Smooth muscle cell (in vitro differentiated cells): Measurements from ENCODE around the gene GNAT3. TPM values are rescaled to one million over a fixed set of nuclear protein-coding genes. Genes with fewer than 3 reads are reported as not detected.

Experiments
- DNase-seq: peaks from one replicate; lab custom pipeline; 2025; ENCODE audit not compliant: unreplicated experiment; lab: John Stamatoyannopoulos, UW
- H2AFZ ChIP-seq: fragments of 200-600 bp; sonication (generic); 2 replicates; pipeline ENCODE4 v1.6.0; 2016; ENCODE audit warnings: antibody characterized with exemption, low read depth, mild to moderate bottlenecking
- H3F3A ChIP-seq: fragments of 200-600 bp; sonication (generic); 2 replicates; pipeline ENCODE4 v1.6.0; 2017; ENCODE audit warnings: antibody characterized with exemption, low read depth
- H3K27ac ChIP-seq: fragments of 200-600 bp; sonication (generic); 2 replicates; pipeline ENCODE4 v1.5.1; 2016; ENCODE audit warnings: low read depth, mild to moderate bottlenecking
- H3K27me3 ChIP-seq: fragments of 200-600 bp; sonication (generic); 2 replicates; pipeline ENCODE4 v1.6.1; 2016; ENCODE audit warnings: low read depth, mild to moderate bottlenecking
- H3K36me3 ChIP-seq: fragments of 200-600 bp; sonication (generic); 2 replicates; pipeline ENCODE4 v1.5.1; 2016; ENCODE audit warnings: low read depth
- H3K4me1 ChIP-seq: fragments of 200-600 bp; sonication (generic); 2 replicates; pipeline ENCODE4 v1.5.1; 2016; ENCODE audit warnings: low read depth
- H3K4me2 ChIP-seq: fragments of 200-600 bp; sonication (generic); 2 replicates; pipeline ENCODE4 v1.6.0; 2016; ENCODE audit warnings: mild to moderate bottlenecking
- H3K4me3 ChIP-seq: fragments of 200-600 bp; sonication (generic); 2 replicates; pipeline ENCODE4 v1.5.1; 2016; ENCODE audit warnings: mild to moderate bottlenecking
- H3K79me2 ChIP-seq: fragments of 200-600 bp; sonication (generic); 2 replicates; pipeline ENCODE4 v1.6.0; 2016; ENCODE audit warnings: low read depth, mild to moderate bottlenecking
- H3K9ac ChIP-seq: fragments of 200-600 bp; sonication (generic); 2 replicates; pipeline ENCODE4 v1.6.0; 2016; ENCODE audit warnings: low read depth
- H3K9me3 ChIP-seq: fragments of 200-600 bp; sonication (generic); replicated peaks from 2 replicates; pipeline ENCODE4 v1.5.1; 2016; ENCODE audit warnings: low read depth
- H4K20me1 ChIP-seq: fragments of 200-600 bp; sonication (generic); 2 replicates; pipeline ENCODE4 v1.6.0; 2016; ENCODE audit warnings: low read depth
- CTCF ChIP-seq: fragments of 200-600 bp; sonication (generic); IDR thresholded peaks from 2 replicates; pipeline ENCODE4 v1.5.1; 2017; ENCODE audit warnings: borderline replicate concordance, mild to moderate bottlenecking, antibody characterized with exemption; ENCODE audit not compliant: insufficient read depth, poor library complexity, severe bottlenecking
- WGBS: methylation state at CpG from one replicate; pipeline ENCODE4 v1.1.7; 2016; ENCODE audit warnings: low lambda C conversion rate; 5-methylcytosine and 5-hydroxymethylcytosine counted together
- polyA plus RNA-seq: library from polyadenylated mRNA; unstranded; fragments of >200 nt; fragmentation: Nextera tagmentation; extraction: Ambion mirVana; gene quantifications from 2 replicates; pipeline ENCODE4 v1.2.1, GENCODE V29; 2016
- total RNA-seq: library from RNA; depleted of rRNA; stranded (reverse); fragments of >200 nt; gene quantifications from 2 replicates; pipeline ENCODE4 v1.2.3, GENCODE V29; 2014

The GNAT3 gene
- total and polyA plus RNA-seq, 2 experiments from 2014 or later, result not detected

GRCh38 chr7:80417211-80417793 is 94.6 kb downstream of the GNAT3 start:
- H3F3A ChIP-seq, result no peaks in the 10 kb centered on the region
- H3K4me1 ChIP-seq, result no peaks in the 10 kb centered on the region
- no peak overlapping the region for H3K4me2 ChIP-seq
- no peaks in the 10 kb centered on the region for H3K9me3 ChIP-seq
- H3K4me3 ChIP-seq, result no peak overlapping the region
- no peaks in the 10 kb centered on the region for H4K20me1 ChIP-seq
- no peaks in the 10 kb centered on the region for H3K79me2 ChIP-seq
- no peak overlapping the region for H3K27ac ChIP-seq
- H2AFZ ChIP-seq, result no peak overlapping the region
- DNase-seq, result no peak
- no peaks in the 10 kb centered on the region for H3K27me3 ChIP-seq
- no peaks in the 10 kb centered on the region for H3K36me3 ChIP-seq
- WGBS, result 94% methylated on average over 6 of the region's 6 CpGs
- no peak overlapping the region for H3K9ac ChIP-seq
- TF ChIP-seq CTCF, result no peak

- H3K36me3 ChIP-seq, result no peaks in the 10 kb centered on the region
- H3F3A ChIP-seq, result no peaks in the 10 kb centered on the region
- no peak overlapping the region for H3K9ac ChIP-seq
- no peak overlapping the region for H3K4me3 ChIP-seq
- TF ChIP-seq CTCF, result no peak
- no peak overlapping the region for H3K4me2 ChIP-seq
- no peaks in the 10 kb centered on the region for H3K27me3 ChIP-seq
- WGBS, result 66% methylated on average over 1 of the region's 1 CpG
- no peaks in the 10 kb centered on the region for H3K4me1 ChIP-seq
- H3K79me2 ChIP-seq, result no peaks in the 10 kb centered on the region
- no peaks in the 10 kb centered on the region for H4K20me1 ChIP-seq
- no peak overlapping the region for H2AFZ ChIP-seq
- no peak for DNase-seq
- no peaks in the 10 kb centered on the region for H3K9me3 ChIP-seq
- H3K27ac ChIP-seq, result no peak overlapping the region
These were observed 96.3 kb downstream of the GNAT3 start for GRCh38 chr7:80415522-80415921.

- H3F3A ChIP-seq, result no peaks in the 10 kb centered on the region
- H3K36me3 ChIP-seq, result no peaks in the 10 kb centered on the region
- DNase-seq, result no peak
- no peaks in the 10 kb centered on the region for H3K27me3 ChIP-seq
- no peaks in the 10 kb centered on the region for H3K9me3 ChIP-seq
- H4K20me1 ChIP-seq, result no peaks in the 10 kb centered on the region
- H3K4me3 ChIP-seq, result no peak overlapping the region
- H3K9ac ChIP-seq, result no peak overlapping the region
- H2AFZ ChIP-seq, result no peak overlapping the region
- no peaks in the 10 kb centered on the region for H3K4me1 ChIP-seq
- no peaks in the 10 kb centered on the region for H3K79me2 ChIP-seq
- WGBS, result 88% methylated on average over 3 of the region's 3 CpGs
- TF ChIP-seq CTCF, result no peak
- H3K4me2 ChIP-seq, result no peak overlapping the region
- no peak overlapping the region for H3K27ac ChIP-seq
These were observed 96.8 kb downstream of the GNAT3 start for GRCh38 chr7:80415114-80415513.

GRCh38 chr7:80414331-80414730 is 97.5 kb downstream of the GNAT3 start:
- no peaks in the 10 kb centered on the region for H3F3A ChIP-seq
- no peak overlapping the region for H3K4me2 ChIP-seq
- no peak for TF ChIP-seq CTCF
- H3K79me2 ChIP-seq, result no peaks in the 10 kb centered on the region
- H3K9ac ChIP-seq, result no peak overlapping the region
- no peak overlapping the region for H3K4me3 ChIP-seq
- no peak overlapping the region for H2AFZ ChIP-seq
- no peak overlapping the region for H3K27ac ChIP-seq
- H3K27me3 ChIP-seq, result no peaks in the 10 kb centered on the region
- no peaks in the 10 kb centered on the region for H4K20me1 ChIP-seq
- DNase-seq, result no peak
- WGBS, result 87% methylated on average over 2 of the region's 2 CpGs
- no peaks in the 10 kb centered on the region for H3K36me3 ChIP-seq
- no peaks in the 10 kb centered on the region for H3K4me1 ChIP-seq
- H3K9me3 ChIP-seq, result no peaks in the 10 kb centered on the region
